ENCODE results near the gene RC3H2. TPM values are rescaled to one million over a fixed set of nuclear protein-coding genes. Genes with fewer than 3 reads are reported as not detected.

RC3H2 gene
- total RNA-seq, 1 experiment from 2014 or later, result 57.6 TPM

DNA sequence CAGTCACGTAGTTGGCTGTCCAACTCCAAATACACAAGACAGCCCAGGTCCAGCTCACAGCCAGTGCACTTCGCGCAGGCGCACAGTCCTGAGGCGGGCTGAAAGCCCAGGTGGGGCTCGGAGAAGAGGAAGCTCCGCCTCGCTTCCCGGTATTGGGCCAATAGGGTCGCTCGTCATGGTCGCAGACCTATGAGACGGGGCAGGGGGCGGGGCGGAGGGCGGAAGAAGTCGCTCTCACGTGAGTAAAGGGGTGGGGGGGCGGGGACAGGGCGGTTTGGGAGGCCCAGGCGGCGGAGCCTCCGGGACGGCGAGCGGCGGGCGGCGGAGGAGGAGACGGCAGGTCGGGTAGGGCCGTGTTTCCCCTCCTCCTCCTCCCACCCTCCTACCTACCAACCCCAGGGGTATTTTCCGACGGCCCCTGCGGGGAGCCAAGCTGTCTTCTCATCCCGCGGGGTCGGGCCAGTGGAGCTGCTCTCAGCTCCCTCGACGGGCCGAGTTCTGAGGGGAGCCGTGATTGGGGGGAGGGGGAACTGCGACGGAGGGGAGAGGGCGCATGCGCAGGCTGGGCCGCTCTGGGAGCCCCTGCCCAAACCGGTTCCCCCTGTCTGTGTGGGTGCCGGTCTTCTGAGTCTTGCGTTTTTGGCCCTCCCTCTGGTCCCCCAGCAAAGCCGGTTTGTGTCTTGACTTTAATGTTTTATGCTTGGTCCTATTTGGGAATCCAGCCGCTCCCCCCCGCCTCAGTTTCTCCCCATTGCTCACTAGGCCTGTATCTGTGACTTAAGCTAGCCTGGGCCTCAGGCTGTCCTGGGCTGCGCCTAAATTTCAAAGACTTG lies 35.8 kb upstream of the RC3H2 start, which contains the start of gene RABGAP1:
Gene RABGAP1, plus strand, starts transcription at position 272 of the 833 bp plus-strand sequence. CDS start 16,040 bp downstream, outside the sequence.
- BruUV-seq (replicated peaks), result no TSS peak
- H3K27ac ChIP-seq (ENCODE audit: low read length), result peak within 1 kb of the TSS; percentile 93
- peaks cover 3% of the 10 kb centered on the region; the same call in 1 of the 2 replicates for H3K4me1 ChIP-seq (ENCODE audit: control insufficient read depth, insufficient read depth, low read length)
- peak; percentile 91 for DNase-seq (ENCODE audit: low read depth, low spot score)
- H3K9me3 ChIP-seq (ENCODE audit: control insufficient read depth, insufficient read depth, low read depth, low read length), result no peaks in the 10 kb centered on the region
- TF ChIP-seq POLR2AphosphoS5 (IDR thresholded peaks at IDR 0.05; ENCODE audit: low read depth, low read length) (peak; percentile 86), SIN3A (IDR thresholded peaks at IDR 0.05; ENCODE audit: borderline replicate concordance, insufficient read depth, low read depth, low read length) (no peak; the same call in 1 of the 2 replicates), TCF7L2 (IDR thresholded peaks at IDR 0.05; ENCODE audit: low read depth, low read length) (no peak)
- H3K27me3 ChIP-seq (ENCODE audit: control insufficient read depth, insufficient read depth, low read length), result no peaks in the 10 kb centered on the region
- H3K36me3 ChIP-seq (ENCODE audit: control insufficient read depth, insufficient read depth, low read length), result peaks cover 8% of the 10 kb centered on the region; the same call in 1 of the 2 replicates
- peak within 1 kb of the TSS; percentile 78 to 90 for H3K4me3 ChIP-seq (ENCODE audit: low read depth in 2 of 2, low read length in 2 of 2)
- intact Hi-C loops (cut with micrococcal nuclease; ENCODE audit: unreplicated experiment) (no loop called here), in situ Hi-C loops (cut with HindIII; ENCODE audit: low pct_unique_long_range_greater_than_20kb, low sequenced_read_pairs) (no loop called here)
- CTCF ChIA-PET, result interaction anchor here (0.6 kb wide), 1 partner anchor 383 kb away, joined by 3 read pairs; no protein-coding TSS in a partner anchor
- ATAC-seq, result peak; percentile 99
- POLR2A ChIA-PET, result interaction anchor here (0.5 to 1.0 kb wide), 6 partner anchors 9 to 37 kb away, joined by 3 to 10 read pairs (median 3); partner anchors contain the start of gene ZBTB26

DNA sequence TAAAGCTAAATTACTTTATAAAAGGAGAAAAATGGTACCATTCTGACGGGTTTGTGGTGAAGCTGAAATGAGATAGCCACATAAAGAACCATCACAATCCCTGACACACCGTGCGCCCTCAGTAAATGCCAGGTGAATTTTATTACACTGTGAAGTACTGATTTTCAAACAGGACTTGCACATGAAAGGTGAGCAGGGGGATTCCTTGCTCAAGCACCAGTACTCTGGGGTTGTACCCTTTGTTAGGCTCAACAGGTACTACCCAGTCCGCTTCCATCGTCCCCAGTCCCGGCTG lies 35.2 kb upstream of the RC3H2 start:
- peak overlapping the region; percentile 89 for H3K27ac ChIP-seq (ENCODE audit: low read length)
- BruUV-seq (replicated peaks), result no TSS peak
- peaks cover 3% of the 10 kb centered on the region; the same call in 1 of the 2 replicates for H3K4me1 ChIP-seq (ENCODE audit: control insufficient read depth, insufficient read depth, low read length)
- no peaks in the 10 kb centered on the region for H3K9me3 ChIP-seq (ENCODE audit: control insufficient read depth, insufficient read depth, low read depth, low read length)
- POLR2A ChIA-PET, result interaction anchor here (0.6 to 1.0 kb wide), 4 partner anchors 9 to 37 kb away, joined by 3 to 10 read pairs (median 4); partner anchors contain the start of gene ZBTB26
- CTCF ChIA-PET, result interaction anchor here (0.6 kb wide), 1 partner anchor 384 kb away, joined by 3 read pairs; no protein-coding TSS in a partner anchor
- in situ Hi-C loops (cut with HindIII; ENCODE audit: low pct_unique_long_range_greater_than_20kb, low sequenced_read_pairs), result no loop called here
- intact Hi-C loops (cut with micrococcal nuclease; ENCODE audit: unreplicated experiment), result no loop called here
- DNase-seq (ENCODE audit: low read depth, low spot score) (no peak), ATAC-seq (no peak)
- no peaks in the 10 kb centered on the region for H3K27me3 ChIP-seq (ENCODE audit: control insufficient read depth, insufficient read depth, low read length)
- H3K4me3 ChIP-seq (ENCODE audit: low read depth in 2 of 2, low read length in 2 of 2), result peak overlapping the region; percentile 22 to 46
- no peak for TF ChIP-seq TCF7L2 (IDR thresholded peaks at IDR 0.05; ENCODE audit: low read depth, low read length)
- no peak for TF ChIP-seq CTCF (IDR thresholded peaks at IDR 0.05)
- TF ChIP-seq SIN3A (IDR thresholded peaks at IDR 0.05; ENCODE audit: borderline replicate concordance, insufficient read depth, low read depth, low read length), result no peak
- TF ChIP-seq, protein P1, sequence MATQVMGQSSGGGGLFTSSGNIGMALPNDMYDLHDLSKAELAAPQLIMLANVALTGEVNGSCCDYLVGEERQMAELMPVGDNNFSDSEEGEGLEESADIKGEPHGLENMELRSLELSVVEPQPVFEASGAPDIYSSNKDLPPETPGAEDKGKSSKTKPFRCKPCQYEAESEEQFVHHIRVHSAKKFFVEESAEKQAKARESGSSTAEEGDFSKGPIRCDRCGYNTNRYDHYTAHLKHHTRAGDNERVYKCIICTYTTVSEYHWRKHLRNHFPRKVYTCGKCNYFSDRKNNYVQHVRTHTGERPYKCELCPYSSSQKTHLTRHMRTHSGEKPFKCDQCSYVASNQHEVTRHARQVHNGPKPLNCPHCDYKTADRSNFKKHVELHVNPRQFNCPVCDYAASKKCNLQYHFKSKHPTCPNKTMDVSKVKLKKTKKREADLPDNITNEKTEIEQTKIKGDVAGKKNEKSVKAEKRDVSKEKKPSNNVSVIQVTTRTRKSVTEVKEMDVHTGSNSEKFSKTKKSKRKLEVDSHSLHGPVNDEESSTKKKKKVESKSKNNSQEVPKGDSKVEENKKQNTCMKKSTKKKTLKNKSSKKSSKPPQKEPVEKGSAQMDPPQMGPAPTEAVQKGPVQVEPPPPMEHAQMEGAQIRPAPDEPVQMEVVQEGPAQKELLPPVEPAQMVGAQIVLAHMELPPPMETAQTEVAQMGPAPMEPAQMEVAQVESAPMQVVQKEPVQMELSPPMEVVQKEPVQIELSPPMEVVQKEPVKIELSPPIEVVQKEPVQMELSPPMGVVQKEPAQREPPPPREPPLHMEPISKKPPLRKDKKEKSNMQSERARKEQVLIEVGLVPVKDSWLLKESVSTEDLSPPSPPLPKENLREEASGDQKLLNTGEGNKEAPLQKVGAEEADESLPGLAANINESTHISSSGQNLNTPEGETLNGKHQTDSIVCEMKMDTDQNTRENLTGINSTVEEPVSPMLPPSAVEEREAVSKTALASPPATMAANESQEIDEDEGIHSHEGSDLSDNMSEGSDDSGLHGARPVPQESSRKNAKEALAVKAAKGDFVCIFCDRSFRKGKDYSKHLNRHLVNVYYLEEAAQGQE (IDR thresholded peaks at IDR 0.05; ENCODE audit: insufficient read depth in 1 of 2, low read depth in 2 of 2, low read length in 1 of 2), result no peak
- no peak for TF ChIP-seq POLR2AphosphoS5 (IDR thresholded peaks at IDR 0.05; ENCODE audit: low read depth, low read length)
- peaks cover 8% of the 10 kb centered on the region; the same call in 1 of the 2 replicates for H3K36me3 ChIP-seq (ENCODE audit: control insufficient read depth, insufficient read depth, low read length)

Measured in Panc1 (cell line).